Measurements from ENCODE around the gene SH3TC1. TPM values are rescaled to one million over a fixed set of nuclear protein-coding genes. Genes with fewer than 3 reads are reported as not detected.
A peak's percentile ranks its signal among the peaks of the same experiment; 100 is the strongest.

SH3TC1 gene
- total and polyA plus RNA-seq, 10 donors: 23.3 to 157 (median 62.0) TPM

- H3K4me1 ChIP-seq: peaks cover 17 to 100% (median 61%) of the 10 kb centered on the region in 6 donors
- intact Hi-C loops (cut with DNase I; ENCODE audit: low total_unique reads): no loop called here
- H3K9me3 ChIP-seq: no peaks in the 10 kb centered on the region
- peaks cover 0 to 65% (median 18%) of the 10 kb centered on the region in 6 donors for H3K36me3 ChIP-seq
- peak overlapping the region in 1 of 8 donors; percentile 17 for H3K4me3 ChIP-seq
- H3K27ac ChIP-seq: peak overlapping the region in 4 of 8 donors; percentile 2 to 94 (median 56)
- TF ChIP-seq CTCF (IDR thresholded peaks at IDR 0.05 in 8 of 11, conservative IDR thresholded peaks at IDR 0.05 in 3 of 11) (no peak), POLR2A (IDR thresholded peaks at IDR 0.05) (no peak), POLR2AphosphoS5 (IDR thresholded peaks at IDR 0.05) (no peak)
- WGBS, 5 donors: 61 to 80% (median 63%) methylated on average over 18 to 19 of the region's 19 CpGs
- no peak for DNase-seq
- H3K27me3 ChIP-seq (replicated peaks in 1 of 7): no peaks in the 10 kb centered on the region
Observed at GRCh38 chr4:8205241-8205707, 6.2 kb downstream of the SH3TC1 start.

- peak; percentile 87 for DNase-seq
- intact Hi-C loops (cut with DNase I; ENCODE audit: low total_unique reads): no loop called here
- TF ChIP-seq POLR2AphosphoS5 (IDR thresholded peaks at IDR 0.05): peak; percentile 68 to 79 (median 75)
- no peak for TF ChIP-seq POLR2A (IDR thresholded peaks at IDR 0.05)
- no peak for TF ChIP-seq CTCF (IDR thresholded peaks at IDR 0.05 in 8 of 11, conservative IDR thresholded peaks at IDR 0.05 in 3 of 11)
- peak overlapping the region in 1 of 8 donors; percentile 17 for H3K4me3 ChIP-seq
- peaks cover 11 to 94% (median 53%) of the 10 kb centered on the region in 6 donors for H3K4me1 ChIP-seq
- no peaks in the 10 kb centered on the region for H3K9me3 ChIP-seq
- WGBS, 5 donors: 32 to 47% (median 41%) methylated on average over 18 to 26 of the region's 26 CpGs
- peaks cover 0 to 65% (median 18%) of the 10 kb centered on the region in 6 donors for H3K36me3 ChIP-seq
- peak overlapping the region in 5 of 8 donors; percentile 20 to 94 (median 49) for H3K27ac ChIP-seq
- no peaks in the 10 kb centered on the region for H3K27me3 ChIP-seq (replicated peaks in 1 of 7)
Observed at GRCh38 chr4:8205749-8206611, 6.9 kb downstream of the SH3TC1 start.

- Histone ChIP-seq H3K4me1 (peaks cover 0 to 88% (median 40%) of the 10 kb centered on the region in 6 donors), H3K9me3 (no peaks in the 10 kb centered on the region), H3K4me3 (no peak overlapping the region), H3K27ac (peak overlapping the region in 3 of 8 donors; percentile 49 to 94 (median 63)), H3K36me3 (peaks cover 0 to 74% (median 19%) of the 10 kb centered on the region in 6 donors), H3K27me3 (replicated peaks in 1 of 7) (no peaks in the 10 kb centered on the region)
- DNase-seq: no peak
- no peak for TF ChIP-seq CTCF (IDR thresholded peaks at IDR 0.05 in 8 of 11, conservative IDR thresholded peaks at IDR 0.05 in 3 of 11)
- peak in 1 of 3 donors; percentile 64 for TF ChIP-seq POLR2AphosphoS5 (IDR thresholded peaks at IDR 0.05)
- no peak for TF ChIP-seq POLR2A (IDR thresholded peaks at IDR 0.05)
- 60 to 87% (median 78%) methylated on average over 6 of the region's 6 CpGs for WGBS, 5 donors
- intact Hi-C loops (cut with DNase I; ENCODE audit: low total_unique reads): no loop called here
Observed at GRCh38 chr4:8207314-8207713, 8.2 kb downstream of the SH3TC1 start.

- peaks cover 0 to 81% (median 28%) of the 10 kb centered on the region in 6 donors for H3K4me1 ChIP-seq
- WGBS, 5 donors: 97 to 99% (median 97%) methylated on average over 7 to 12 of the region's 12 CpGs
- H3K4me3 ChIP-seq: no peak overlapping the region
Observed at GRCh38 chr4:8208565-8208964, 9.5 kb downstream of the SH3TC1 start.

More at GRCh38 chr4:8208565-8208964, 9.5 kb downstream of the SH3TC1 start:
- Histone ChIP-seq H3K9me3 (no peaks in the 10 kb centered on the region), H3K36me3 (peaks cover 0 to 84% (median 31%) of the 10 kb centered on the region in 6 donors), H3K27ac (no peak overlapping the region), H3K27me3 (replicated peaks in 1 of 7) (no peaks in the 10 kb centered on the region)
- intact Hi-C loops (cut with DNase I; ENCODE audit: low total_unique reads): no loop called here
- no peak for TF ChIP-seq CTCF (IDR thresholded peaks at IDR 0.05 in 8 of 11, conservative IDR thresholded peaks at IDR 0.05 in 3 of 11)
- TF ChIP-seq POLR2A (IDR thresholded peaks at IDR 0.05): no peak
- TF ChIP-seq POLR2AphosphoS5 (IDR thresholded peaks at IDR 0.05): no peak
- no peak for DNase-seq
